H1 (cell line): Measurements from ENCODE around the gene NEB. TPM values are rescaled to one million over a fixed set of nuclear protein-coding genes. Genes with fewer than 3 reads are reported as not detected.

Experiments used
- CTCF ChIA-PET: fragments of 300-600 bp; sonication (Branson Sonifier 250); formaldehyde crosslinking; loops from one replicate; lab custom pipeline; 2021; ENCODE audit not compliant: partially characterized antibody; lab: Charles Lee
- POLR2A ChIA-PET: fragments of 300-600 bp; sonication (Branson Sonifier 250); formaldehyde crosslinking; loops from one replicate; lab custom pipeline; 2021; ENCODE audit warnings: inconsistent platforms; ENCODE audit not compliant: partially characterized antibody; lab: Charles Lee
- DNase-seq, 2 experiments: peaks; one replicate each; pipeline versions ENCODE4 v3.0.0 to v3.0.0-alpha.2; 2010 to 2022; ENCODE audit warnings: low spot score in 2 of 2, low read depth in 1 of 2, mixed read lengths in 1 of 2
- FAIRE-seq: peaks from 2 replicates; lab custom pipeline; 2011; peaks lifted over from hg19 to GRCh38; lab: Jason Lieb, UNC
- H2AFZ ChIP-seq: 2 replicates; pipeline ENCODE4 v1.8.1; 2012; ENCODE audit warnings: low read length, inconsistent platforms
- H2AK5ac ChIP-seq: 2 replicates; pipeline ENCODE4 v1.6.1; 2013; ENCODE audit warnings: low read depth, low read length
- H2BK120ac ChIP-seq: replicated peaks from 2 replicates; pipeline ENCODE3; 2013; ENCODE audit warnings: low read depth, low read length, inconsistent platforms
- H2BK12ac ChIP-seq: 2 replicates; pipeline ENCODE4 v1.6.1; 2013; ENCODE audit warnings: low read depth, low read length
- H2BK15ac ChIP-seq: 2 replicates; pipeline ENCODE4 v1.6.1; 2013; ENCODE audit warnings: low read length
- H2BK20ac ChIP-seq: 2 replicates; pipeline ENCODE4 v1.6.1; 2013; ENCODE audit warnings: low read length
- H2BK5ac ChIP-seq: 2 replicates; pipeline ENCODE4 v1.6.1; 2013; ENCODE audit warnings: low read depth, low read length
- H3K14ac ChIP-seq: 2 replicates; pipeline ENCODE4 v1.6.1; 2013; ENCODE audit warnings: inconsistent platforms; ENCODE audit not compliant: insufficient read length
- H3K18ac ChIP-seq: 2 replicates; pipeline ENCODE4 v1.6.1; 2013; ENCODE audit warnings: low read length; ENCODE audit errors: extremely low read depth
- H3K23ac ChIP-seq: 2 replicates; pipeline ENCODE4 v1.6.1; 2013; ENCODE audit warnings: inconsistent platforms; ENCODE audit not compliant: insufficient read length
- H3K23me2 ChIP-seq: 2 replicates; pipeline ENCODE4 v1.6.1; 2013; ENCODE audit warnings: low read depth, low read length
- H3K27ac ChIP-seq: 2 replicates; pipeline ENCODE4 v1.6.1; 2011; ENCODE audit warnings: low read depth, low read length, inconsistent platforms
- H3K27me3 ChIP-seq, 4 experiments: replicated peaks in 1 of 4; 1 replicate in 1 of 4; 2 replicates in 3 of 4; pipeline versions ENCODE4 v1.6.1 to v1.8.1; 2011 to 2013; ENCODE audit warnings: low read length in 3 of 4, mild to moderate bottlenecking in 3 of 4, inconsistent platforms in 2 of 4, mixed read lengths in 2 of 4, moderate library complexity in 1 of 4; ENCODE audit not compliant: control insufficient read depth in 3 of 4, insufficient read depth in 3 of 4; ENCODE audit errors: extremely low read depth in 1 of 4
- H3K36me3 ChIP-seq, 4 experiments: 2 replicates each; pipeline versions ENCODE4 v1.6.1 to v1.8.1; 2011 to 2013; ENCODE audit warnings: mild to moderate bottlenecking in 4 of 4, low read length in 3 of 4, moderate library complexity in 2 of 4, control low read depth in 1 of 4, inconsistent platforms in 1 of 4; ENCODE audit not compliant: insufficient read depth in 4 of 4, control insufficient read depth in 2 of 4
- H3K4ac ChIP-seq: replicated peaks from 2 replicates; pipeline ENCODE3; 2013; ENCODE audit warnings: low read length, low read depth, mixed read lengths, inconsistent platforms; ENCODE audit not compliant: insufficient read length
- H3K4me1 ChIP-seq, 4 experiments: replicated peaks in 1 of 4; 1 replicate in 1 of 4; 2 replicates in 3 of 4; pipeline versions ENCODE4 v1.6.1 to v1.8.1; 2011 to 2013; ENCODE audit warnings: low read length in 3 of 4, inconsistent platforms in 2 of 4, mixed read lengths in 1 of 4; ENCODE audit not compliant: insufficient read depth in 4 of 4, control insufficient read depth in 3 of 4
- H3K4me2 ChIP-seq, 2 experiments: 2 replicates each; pipeline versions ENCODE4 v1.6.1 to v1.8.1; 2011 to 2013; ENCODE audit warnings: low read depth in 2 of 2, low read length in 2 of 2, control low read depth in 1 of 2, inconsistent platforms in 1 of 2, mild to moderate bottlenecking in 1 of 2; ENCODE audit not compliant: insufficient read depth in 1 of 2
- H3K4me3 ChIP-seq, 4 experiments: fragments of 200-600, 300-600 bp in 1 of 4; sonication (generic), shearing (Covaris generic), sonication (Bioruptor Twin) in 1 of 4; 2 replicates each; pipeline versions ENCODE4 v1.5.1 to v1.8.1; 2011 to 2016; ENCODE audit warnings: low read length in 4 of 4, low read depth in 3 of 4, control low read depth in 2 of 4, inconsistent platforms in 2 of 4, mild to moderate bottlenecking in 2 of 4, mixed read lengths in 1 of 4, moderate library complexity in 1 of 4; ENCODE audit not compliant: insufficient read depth in 2 of 4; ENCODE audit errors: extremely low read depth in 1 of 4
- H3K56ac ChIP-seq: replicated peaks from 2 replicates; pipeline ENCODE3; 2013; ENCODE audit warnings: low read depth, mild to moderate bottlenecking, mixed read lengths, low read length, inconsistent platforms; ENCODE audit not compliant: insufficient read length
- H3K79me1 ChIP-seq: 2 replicates; pipeline ENCODE4 v1.6.1; 2013; ENCODE audit warnings: low read depth, low read length, control low read depth
- H3K79me2 ChIP-seq, 2 experiments: 2 replicates each; pipeline versions ENCODE4 v1.6.1 to v1.8.1; 2012 to 2013; ENCODE audit warnings: low read length in 2 of 2, mild to moderate bottlenecking in 2 of 2, inconsistent platforms in 1 of 2; ENCODE audit not compliant: insufficient read depth in 2 of 2, control insufficient read depth in 1 of 2
- H3K9ac ChIP-seq, 4 experiments: replicated peaks in 1 of 4; 1 replicate in 1 of 4; 2 replicates in 3 of 4; pipeline versions ENCODE4 v1.6.1 to v1.8.1; 2011 to 2013; ENCODE audit warnings: low read depth in 3 of 4, low read length in 3 of 4, control low read depth in 2 of 4, mild to moderate bottlenecking in 2 of 4, moderate library complexity in 2 of 4, inconsistent platforms in 1 of 4; ENCODE audit errors: extremely low read depth in 1 of 4
- H3K9me3 ChIP-seq, 2 experiments: 2 replicates each; pipeline versions ENCODE4 v1.6.1 to v1.8.1; 2012 to 2013; ENCODE audit warnings: mild to moderate bottlenecking in 2 of 2, moderate library complexity in 2 of 2, control low read depth in 1 of 2, inconsistent platforms in 1 of 2, low read depth in 1 of 2, low read length in 1 of 2, mixed read lengths in 1 of 2; ENCODE audit not compliant: insufficient read depth in 2 of 2
- H4K20me1 ChIP-seq, 2 experiments: replicated peaks in 1 of 2; 2 replicates each; pipeline versions ENCODE3 to v1.8.1; 2011 to 2013; ENCODE audit warnings: inconsistent platforms in 2 of 2, low read length in 2 of 2, mild to moderate bottlenecking in 1 of 2; ENCODE audit not compliant: insufficient read depth in 2 of 2, control insufficient read depth in 1 of 2
- H4K5ac ChIP-seq: 2 replicates; pipeline ENCODE4 v1.6.1; 2013; ENCODE audit warnings: low read length, low read depth, mixed read lengths, inconsistent platforms; ENCODE audit not compliant: insufficient read length
- H4K8ac ChIP-seq: 2 replicates; pipeline ENCODE4 v1.8.0; 2013; ENCODE audit warnings: mild to moderate bottlenecking, moderate library complexity, low read length, inconsistent platforms; ENCODE audit not compliant: insufficient read depth; ENCODE audit errors: extremely low read depth
- H4K91ac ChIP-seq: replicated peaks from 2 replicates; pipeline ENCODE3; 2013; ENCODE audit warnings: low read length, mixed read lengths, inconsistent platforms; ENCODE audit not compliant: insufficient read length
- E2F6 ChIP-seq: IDR thresholded peaks from 2 replicates; pipeline ENCODE4 v1.6.1; 2012; ENCODE audit warnings: inconsistent platforms
- KDM1A ChIP-seq: fragments of 200-600, 300-600 bp; sonication (generic); IDR thresholded peaks from 2 replicates; pipeline ENCODE4 v1.7.1; 2016; ENCODE audit warnings: mild to moderate bottlenecking, low read length, borderline replicate concordance
- MAX ChIP-seq: IDR thresholded peaks from 2 replicates; pipeline ENCODE4 v1.6.1; 2012; ENCODE audit warnings: inconsistent platforms
- RBBP5 ChIP-seq: IDR thresholded peaks from 2 replicates; pipeline ENCODE4 v1.7.1; 2012; ENCODE audit warnings: low read depth, mild to moderate bottlenecking, inconsistent platforms, low read length, moderate library complexity, borderline replicate concordance
- RFX5 ChIP-seq: IDR thresholded peaks from 2 replicates; pipeline ENCODE4 v1.6.1; 2011; ENCODE audit warnings: low read depth, low read length, improper control_type of control experiment, borderline replicate concordance
- SIN3A ChIP-seq, 2 experiments: IDR thresholded peaks in 1 of 2; conservative IDR thresholded peaks in 1 of 2; 2 replicates each; pipeline ENCODE4 v1.6.1; 2011 to 2012; ENCODE audit warnings: low read length in 2 of 2, improper control_type of control experiment in 1 of 2, low read depth in 1 of 2, mild to moderate bottlenecking in 1 of 2
- TCF12 ChIP-seq: IDR thresholded peaks from 2 replicates; pipeline ENCODE4 v1.6.1; 2011; ENCODE audit warnings: low read depth, mild to moderate bottlenecking, low read length
- WGBS, 2 experiments: shearing (Covaris generic) in 1 of 2; methylation state at CpG; one replicate each; pipeline versions ENCODE4 v1.1.6 to v1.1.7; 2013 to 2015; ENCODE audit warnings: low lambda C conversion rate in 2 of 2, mixed read lengths in 2 of 2, inconsistent platforms in 1 of 2, low coverage in 1 of 2, missing lambda C conversion rate in 1 of 2; ENCODE audit not compliant: insufficient replicate concordance in 2 of 2, insufficient coverage in 1 of 2, insufficient read length in 1 of 2; ENCODE audit errors: extremely low coverage in 1 of 2, missing lambda C conversion rate in 1 of 2; 5-methylcytosine and 5-hydroxymethylcytosine counted together
- long read RNA-seq, 2 experiments: library from RNA in 1 of 2; library from capped mRNA in 1 of 2; stranded (forward); transcript quantifications; one replicate each; pipeline ENCODE4 v2.0.0, GENCODE V29; 2021; ENCODE audit warnings: inconsistent platforms in 1 of 2
- polyA minus RNA-seq, 3 experiments: library from RNA; depleted of rRNA, polyadenylated mRNA; stranded (reverse); fragments of >200 nt; gene quantifications; 1 replicate in 2 of 3; 2 replicates in 1 of 3; pipeline ENCODE4 v1.2.3, GENCODE V29; 2011
- polyA plus RNA-seq, 7 experiments: library from polyadenylated mRNA; depleted of rRNA in 3 of 7; stranded (reverse) in 5 of 7; unstranded in 2 of 7; fragments of >200 nt in 5 of 7; fragments of 200-250 nt in 2 of 7; gene quantifications; 1 replicate in 5 of 7; 2 replicates in 1 of 7; 4 replicates in 1 of 7; pipeline versions ENCODE4 v1.2.1 to v1.2.3, GENCODE V29; 2011 to 2013; ENCODE audit warnings: missing spikeins in 2 of 7, mixed read lengths in 2 of 7
- total RNA-seq: library from RNA; stranded (reverse); fragmentation: NEBNext Ultra II Directional; extraction: Animal tissue kit (Norgen Biotek cat#: 25700); gene quantifications from 2 replicates; pipeline ENCODE4 v1.2.1, GENCODE V29; 2021

NEB gene
- total RNA-seq (2.5 and 2.6 TPM in 2 replicates), polyA plus RNA-seq (2011; rRNA removed) (1.4 and 1.5 TPM in 2 replicates), polyA minus RNA-seq (2011; rRNA and poly(A)+ RNA removed) (4.4 and 6.7 TPM in 2 replicates)
- polyA plus RNA-seq (2011; cell fraction: cytosol; rRNA removed): 1.7 TPM
- 6.3 TPM for polyA plus RNA-seq (2011; cell fraction: nucleus; rRNA removed)
- polyA plus RNA-seq (2012, experiment 1 of 2): 1.7 to 3.0 TPM (median 2.1 TPM) in 4 replicates
- 0.07 TPM for polyA plus RNA-seq (2012, experiment 2 of 2)
- 2.0 TPM for polyA plus RNA-seq (2013, experiment 1 of 2)
- polyA plus RNA-seq (2013, experiment 2 of 2): 1.9 TPM
- 2.4 TPM for polyA minus RNA-seq (2011; cell fraction: cytosol; rRNA and poly(A)+ RNA removed)
- 15.8 TPM for polyA minus RNA-seq (2011; cell fraction: nucleus; rRNA and poly(A)+ RNA removed)
- long read RNA-seq, experiment 1, partial matches to known transcripts: 1 of 2 reads
- long read RNA-seq, experiment 1, other reads (novel, unspliced or antisense): 1 of 2 reads
- long read RNA-seq, experiment 2, partial matches to known transcripts: 3 of 3 reads
- long read RNA-seq, experiment 2, other reads (novel, unspliced or antisense): 0 of 3 reads

- FAIRE-seq: peak; percentile 60
- Histone ChIP-seq H2AFZ (peak within 1 kb of the TSS; percentile 12; the same call in 1 of the 2 replicates), H3K4me3 (no peak within 1 kb of the TSS), H3K23ac (no peak within 1 kb of the TSS), H3K9me3 (no peaks in the 10 kb centered on the region), H2BK15ac (no peak within 1 kb of the TSS), H2BK5ac (no peak within 1 kb of the TSS), H3K56ac (no peak within 1 kb of the TSS), H3K36me3 (no peaks in the 10 kb centered on the region), H3K79me1 (no peaks in the 10 kb centered on the region), H4K5ac (no peak within 1 kb of the TSS), H2AK5ac (no peak within 1 kb of the TSS), H4K8ac (no peak within 1 kb of the TSS), H3K27ac (no peak within 1 kb of the TSS), H3K14ac (no peak within 1 kb of the TSS), H2BK12ac (no peak within 1 kb of the TSS), H2BK20ac (no peak within 1 kb of the TSS), H3K79me2 (no peaks in the 10 kb centered on the region), H3K4me1 (peaks cover 3 to 15% (median 9%) of the 10 kb centered on the region in 4 experiments; a peak in 4 of 7 replicates), H3K27me3 (no peaks in the 10 kb centered on the region), H3K4me2 (0 out of 4 replicates have a peak within 1 kb of the TSS, but pooled peaks of 1 of the 2 experiments have one; percentile 17), H3K23me2 (no peaks in the 10 kb centered on the region), H3K9ac (no peak within 1 kb of the TSS), H3K4ac (no peak within 1 kb of the TSS), H2BK120ac (no peak within 1 kb of the TSS), H4K20me1 (no peaks in the 10 kb centered on the region), H3K18ac (no peak within 1 kb of the TSS), H4K91ac (no peak within 1 kb of the TSS)
- 83% methylated on average over 11 of the region's 11 CpGs; no CpG with 5 or more reads in 1 of the 2 experiments for WGBS, 2 experiments
- DNase-seq: no peak
- ChIA-PET CTCF (interaction anchor here (0.9 to 1.9 kb wide), 4 partner anchors 18 to 442 kb away, joined by 3 to 4 read pairs (median 3); partner anchors contain the start of gene STAM2), POLR2A (interaction anchor here (0.7 to 1.4 kb wide), 2 partner anchors 9 to 20 kb away, joined by 3 to 4 read pairs; no protein-coding TSS in a partner anchor)
- no peak for TF ChIP-seq MAX
- TF ChIP-seq SIN3A (conservative IDR thresholded peaks at IDR 0.05 in 1 of 2, IDR thresholded peaks at IDR 0.05 in 1 of 2; ENCODE audit: low read depth in 1 of 2, low read length in 2 of 2): no peak
- TF ChIP-seq KDM1A: no peak
- TF ChIP-seq TCF12: no peak
- no peak for TF ChIP-seq RFX5
- no peak for TF ChIP-seq E2F6
- no peak for TF ChIP-seq RBBP5
These were observed at the start of gene NEB for GRCh38 chr2:151733771-151734672. NEB (minus strand) TSS chr2:151734476; CDS start chr2:151733156, 1,320 bp downstream.
